Measurements from ENCODE around the gene SLC2A4RG. TPM values are rescaled to one million over a fixed set of nuclear protein-coding genes. Genes with fewer than 3 reads are reported as not detected.

SLC2A4RG gene
- total RNA-seq: 10 to 100 TPM; 41.2 to 48.0 TPM
- long read RNA-seq, partial matches to known transcripts: 0 of 3 reads
- long read RNA-seq, other reads (novel, unspliced or antisense): 2 of 3 reads

GRCh38 chr20:63739130-63740069, at the start of gene SLC2A4RG:
Gene SLC2A4RG (plus strand): TSS chr20:63739776. CDS start chr20:63739913, 137 bp downstream.
- DNase-seq (peak; percentile 75 to 84), ATAC-seq (peak; percentile 60)

GRCh38 chr20:63690003-63690897, 49.3 kb upstream of the SLC2A4RG start:
- peak; percentile 18 for ATAC-seq
- intact Hi-C loops (cut with DNase I, micrococcal nuclease): no loop called here
- peak in 1 of 2 donors; percentile 44 for DNase-seq

More at GRCh38 chr20:63739130-63740069, at the start of gene SLC2A4RG:
- intact Hi-C loops (cut with DNase I, micrococcal nuclease): no loop called here

- ATAC-seq (peak; percentile 14), DNase-seq (peak in 1 of 2 donors; percentile 46)
- intact Hi-C loops (cut with DNase I, micrococcal nuclease): no loop called here
Measured at GRCh38 chr20:63690898-63691710, 48.5 kb upstream of the SLC2A4RG start.

GRCh38 chr20:63691711-63692435, 47.7 kb upstream of the SLC2A4RG start:
- ATAC-seq: peak; percentile 27
- DNase-seq: peak in 1 of 2 donors; percentile 76
- intact Hi-C loops (cut with DNase I, micrococcal nuclease): no loop called here

GRCh38 chr20:63692436-63693082, 47.0 kb upstream of the SLC2A4RG start:
- intact Hi-C loops (cut with DNase I, micrococcal nuclease): no loop called here
- ATAC-seq (peak; percentile 20), DNase-seq (peak in 1 of 2 donors; percentile 63)

- intact Hi-C loops (cut with DNase I, micrococcal nuclease): no loop called here
- no peak for DNase-seq
- no peak for ATAC-seq
Measured at GRCh38 chr20:63693083-63693732, 46.4 kb upstream of the SLC2A4RG start.

- ATAC-seq (no peak), DNase-seq (no peak)
- intact Hi-C loops (cut with DNase I, micrococcal nuclease): no loop called here
Measured at GRCh38 chr20:63693733-63694583, 45.6 kb upstream of the SLC2A4RG start.

- intact Hi-C loops (cut with DNase I, micrococcal nuclease): no loop called here
- DNase-seq: no peak
- no peak for ATAC-seq
Measured at GRCh38 chr20:63694584-63695423, 44.8 kb upstream of the SLC2A4RG start.

- intact Hi-C loops (cut with DNase I, micrococcal nuclease): no loop called here
- DNase-seq: no peak
- no peak for ATAC-seq
Measured at GRCh38 chr20:63695424-63696305, 43.9 kb upstream of the SLC2A4RG start.

- intact Hi-C loops (cut with DNase I, micrococcal nuclease): no loop called here
- ATAC-seq (peak; percentile 62), DNase-seq (peak in 1 of 2 donors; percentile 66)
Measured at GRCh38 chr20:63696306-63696627, 43.3 kb upstream of the SLC2A4RG start.

- ATAC-seq: peak; percentile 20
- intact Hi-C loops (cut with DNase I, micrococcal nuclease): no loop called here
- no peak for DNase-seq
Measured at GRCh38 chr20:63696628-63697356, 42.8 kb upstream of the SLC2A4RG start, which contains the start of gene TNFRSF6B. Gene TNFRSF6B (plus strand): TSS chr20:63696652. CDS start chr20:63696768, 116 bp downstream.

GRCh38 chr20:63697357-63697867, 42.2 kb upstream of the SLC2A4RG start:
- intact Hi-C loops (cut with DNase I, micrococcal nuclease): no loop called here
- peak; percentile 4 for ATAC-seq
- DNase-seq: no peak

- intact Hi-C loops (cut with DNase I, micrococcal nuclease): no loop called here
- DNase-seq (no peak), ATAC-seq (no peak)
Measured at GRCh38 chr20:63697868-63698545, 41.6 kb upstream of the SLC2A4RG start.

Measured in left colon (tissue), 2 donors.